Activated CD4-positive, alpha-beta T cell treated with anti-CD3 and anti-CD28 coated beads for 36 hours (primary cell): ENCODE results near the gene NTM. TPM values are rescaled to one million over a fixed set of nuclear protein-coding genes. Genes with fewer than 3 reads are reported as not detected.

Experiments
- ATAC-seq: fragments of 200-7000 bp; cut with Tn5 transposase; one replicate; pipeline ENCODE4 v1.10.0; 2021; ENCODE audit warnings: mild to moderate bottlenecking, moderate library complexity
- CTCF ChIA-PET: fragments of 350-600 bp; sonication (Branson Sonifier 250); formaldehyde crosslinking; loops from one replicate; lab custom pipeline; 2021; ENCODE audit warnings: antibody characterized with exemption; lab: Charles Lee
- POLR2A ChIA-PET: fragments of 350-600 bp; sonication (Branson Sonifier 250); formaldehyde crosslinking; loops from one replicate; lab custom pipeline; 2021; ENCODE audit warnings: antibody characterized with exemption, inconsistent platforms; lab: Charles Lee
- DNase-seq: peaks from one replicate; pipeline ENCODE4 v3.0.0-alpha.2; 2020
- H3K27ac Mint-ChIP-seq: one replicate; pipeline ENCODE4 v1.8.0; 2021; ENCODE audit warnings: mixed read lengths
- H3K27me3 Mint-ChIP-seq: one replicate; pipeline ENCODE4 v1.8.0; 2021; ENCODE audit warnings: mixed read lengths
- H3K36me3 Mint-ChIP-seq: one replicate; pipeline ENCODE4 v1.8.0; 2021; ENCODE audit warnings: low read depth, mixed read lengths
- H3K4me1 Mint-ChIP-seq: one replicate; pipeline ENCODE4 v1.8.0; 2021; ENCODE audit warnings: mixed read lengths
- H3K4me3 Mint-ChIP-seq: one replicate; pipeline ENCODE4 v1.8.0; 2021; ENCODE audit warnings: mild to moderate bottlenecking, moderate library complexity, mixed read lengths
- H3K9me3 Mint-ChIP-seq: one replicate; pipeline ENCODE4 v1.8.0; 2021; ENCODE audit warnings: low read depth, mixed read lengths
- intact Hi-C, 2 experiments: fragments of 100-400 bp; cut with DNase I in 1 of 2; cut with micrococcal nuclease in 1 of 2; formaldehyde crosslinking; loops; one replicate each; pipeline versions ENCODE4 v1.14.2 to v1.15.1; 2022 to 2024; cut with DNase I, micrococcal nuclease
- total RNA-seq, 2 experiments: library from RNA; stranded (reverse); gene quantifications; one replicate each; pipeline ENCODE4 v1.2.3, GENCODE V29; 2021

Gene NTM
- total RNA-seq, 2 experiments from 2014 or later: not detected

- Mint-ChIP-seq H3K9me3 (no peaks in the 10 kb centered on the region), H3K4me1 (no peaks in the 10 kb centered on the region), H3K4me3 (no peak overlapping the region), H3K27ac (no peak overlapping the region), H3K36me3 (no peaks in the 10 kb centered on the region), H3K27me3 (no peaks in the 10 kb centered on the region)
- POLR2A ChIA-PET: no interaction called here
- DNase-seq: no peak
- intact Hi-C loops: no loop called here
- CTCF ChIA-PET: no interaction called here
- ATAC-seq: no peak
Measured at GRCh38 chr11:132373405-132374143, 1003.2 kb downstream of the NTM start.

- no peak overlapping the region for H3K27ac Mint-ChIP-seq
- H3K9me3 Mint-ChIP-seq: peaks cover 15% of the 10 kb centered on the region
- H3K27me3 Mint-ChIP-seq: peaks cover 2% of the 10 kb centered on the region
- no peaks in the 10 kb centered on the region for H3K4me1 Mint-ChIP-seq
- ATAC-seq (no peak), DNase-seq (no peak)
- ChIA-PET CTCF (interaction anchor here (0.6 kb wide), 1 partner anchor 42 kb away, joined by 3 read pairs; no protein-coding TSS in a partner anchor), POLR2A (no interaction called here)
- H3K36me3 Mint-ChIP-seq: no peaks in the 10 kb centered on the region
- H3K4me3 Mint-ChIP-seq: no peak overlapping the region
- intact Hi-C loops: no loop called here
Measured at GRCh38 chr11:132379540-132379939, 1009.1 kb downstream of the NTM start.
